Measurements from ENCODE around the gene FUT2. TPM values are rescaled to one million over a fixed set of nuclear protein-coding genes. Genes with fewer than 3 reads are reported as not detected.

The FUT2 gene
- total RNA-seq, 4 donors from 2014 or later = not detected

DNA sequence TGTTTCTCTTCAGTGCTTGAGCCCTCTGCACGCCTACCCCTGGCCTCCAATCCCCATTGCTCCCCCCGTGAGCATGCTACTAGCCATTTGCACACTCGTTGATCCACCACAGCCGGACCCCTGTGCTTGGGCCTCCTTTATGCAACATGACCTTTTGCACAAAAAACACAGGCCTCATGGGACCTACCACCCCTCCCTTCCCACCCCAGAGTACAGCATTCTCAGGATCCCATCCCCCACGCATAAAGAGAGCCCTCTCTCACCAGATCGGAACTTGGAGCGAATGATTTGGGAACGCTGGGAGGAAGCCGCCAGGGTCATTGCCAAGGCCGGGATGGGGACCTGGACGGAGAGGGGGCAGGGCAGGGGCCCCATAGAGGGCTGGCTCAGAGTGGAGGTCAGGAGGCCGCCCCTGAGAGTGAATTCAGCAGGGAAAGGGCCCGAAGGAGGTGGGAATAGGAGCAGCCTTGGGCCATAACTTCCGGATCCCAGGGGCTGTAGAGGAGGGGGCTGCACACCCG is 23.0 kb downstream of the FUT2 start:
- WGBS = 54% methylated on average over 14 of the region's 15 CpGs
- peak overlapping the region; percentile 87 to 94 (median 88) for H3K27ac ChIP-seq (replicated peaks in 1 of 4)

DNA sequence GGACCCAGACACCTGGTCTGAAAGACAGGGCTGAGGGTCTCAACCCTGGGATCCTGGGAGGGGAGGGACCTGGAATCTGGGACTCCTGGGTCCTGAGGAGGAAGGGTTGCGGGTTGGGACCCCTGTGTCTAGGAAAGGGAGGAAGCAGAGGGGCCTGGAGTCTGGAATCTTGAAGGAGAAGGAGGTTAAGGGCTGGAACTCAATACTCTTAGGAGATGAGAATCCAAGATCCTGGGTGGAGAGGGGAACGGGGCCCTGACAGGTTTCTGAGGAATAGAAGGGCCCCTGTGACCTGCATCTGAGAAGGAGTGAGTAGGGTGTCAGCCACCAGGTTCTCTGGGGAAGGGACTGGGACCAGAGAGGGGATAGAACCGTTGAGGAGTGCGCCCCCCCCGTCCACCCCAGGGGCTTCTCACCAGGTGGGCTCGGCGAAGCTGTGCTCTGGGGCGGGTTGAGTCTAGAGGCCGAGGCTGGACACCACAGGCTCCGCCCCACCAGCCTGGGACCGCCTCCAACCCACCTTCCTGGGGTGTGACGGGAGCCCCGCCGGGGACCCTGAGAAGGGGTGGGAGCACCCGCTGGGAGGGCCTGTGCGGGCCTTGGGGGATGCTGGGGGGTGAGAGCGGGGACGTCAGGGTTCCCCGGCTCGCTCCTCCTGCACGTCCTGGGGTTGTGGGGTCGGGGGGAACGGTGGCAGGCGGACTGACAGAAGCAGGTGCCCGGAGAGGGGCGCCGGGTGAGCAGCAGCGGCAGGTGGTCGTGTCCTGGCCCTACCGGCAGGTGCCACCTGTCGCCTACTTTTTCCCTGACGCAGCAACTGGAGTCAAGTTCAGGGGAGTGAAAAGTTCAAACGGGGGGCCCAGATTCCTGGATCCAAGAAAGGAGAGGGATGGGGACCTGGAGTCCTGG is 23.7 kb downstream of the FUT2 start, which contains the start of gene MAMSTR:
Gene MAMSTR (minus strand): TSS at position 463 of the 909 bp plus-strand sequence. CDS start 694 bp downstream, outside the sequence.
- H3K4me3 ChIP-seq = peak within 1 kb of the TSS; percentile 57 to 65 (median 60)
- H3K4me1 ChIP-seq = peaks cover 59 to 69% (median 67%) of the 10 kb centered on the region in 4 donors
- no peaks in the 10 kb centered on the region for H3K9me3 ChIP-seq
- no peaks in the 10 kb centered on the region for H3K27me3 ChIP-seq
- intact Hi-C loops (cut with DNase I) = no loop called here
- H3K36me3 ChIP-seq = peaks cover 0 to 31% (median 7%) of the 10 kb centered on the region in 4 donors
- DNase-seq (ENCODE audit: extremely low spot score) = no peak
- TF ChIP-seq POLR2A (IDR thresholded peaks at IDR 0.05; ENCODE audit: low read depth) (no peak), CTCF (IDR thresholded peaks at IDR 0.05) (no peak), EP300 (IDR thresholded peaks at IDR 0.05) (no peak), POLR2AphosphoS5 (IDR thresholded peaks at IDR 0.05) (peak in 1 of 2 donors; percentile 13)
- 75% methylated on average over 33 of the region's 33 CpGs for WGBS
- H3K27ac ChIP-seq (replicated peaks in 1 of 4) = peak within 1 kb of the TSS; percentile 87 to 94 (median 88)

More for the DNA sequence above, 23.0 kb downstream of the FUT2 start:
- H3K4me1 ChIP-seq = peaks cover 52 to 64% (median 63%) of the 10 kb centered on the region in 4 donors
- H3K27me3 ChIP-seq = no peaks in the 10 kb centered on the region
- H3K36me3 ChIP-seq = peaks cover 0 to 25% (median 5%) of the 10 kb centered on the region in 4 donors
- TF ChIP-seq POLR2AphosphoS5 (IDR thresholded peaks at IDR 0.05) (no peak), EP300 (IDR thresholded peaks at IDR 0.05) (no peak), POLR2A (IDR thresholded peaks at IDR 0.05; ENCODE audit: low read depth) (no peak), CTCF (IDR thresholded peaks at IDR 0.05) (no peak)
- H3K4me3 ChIP-seq = no peak overlapping the region
- H3K9me3 ChIP-seq = no peaks in the 10 kb centered on the region
- DNase-seq (ENCODE audit: extremely low spot score) = no peak
- intact Hi-C loops (cut with DNase I) = no loop called here

- Histone ChIP-seq H3K4me3 (peak overlapping the region; percentile 57 to 65 (median 60)), H3K9me3 (no peaks in the 10 kb centered on the region), H3K27me3 (no peaks in the 10 kb centered on the region), H3K4me1 (peaks cover 55 to 69% (median 66%) of the 10 kb centered on the region in 4 donors), H3K36me3 (peaks cover 0 to 31% (median 7%) of the 10 kb centered on the region in 4 donors), H3K27ac (replicated peaks in 1 of 4) (peak overlapping the region; percentile 87 to 94 (median 88))
- intact Hi-C loops (cut with DNase I) = no loop called here
- DNase-seq (ENCODE audit: extremely low spot score) = no peak
- TF ChIP-seq EP300 (IDR thresholded peaks at IDR 0.05) (no peak), POLR2AphosphoS5 (IDR thresholded peaks at IDR 0.05) (no peak), CTCF (IDR thresholded peaks at IDR 0.05) (no peak), POLR2A (IDR thresholded peaks at IDR 0.05; ENCODE audit: low read depth) (no peak)
- 18% methylated on average over 11 of the region's 12 CpGs for WGBS
Observed at GRCh38 chr19:48720251-48720612, 24.5 kb downstream of the FUT2 start.

DNA sequence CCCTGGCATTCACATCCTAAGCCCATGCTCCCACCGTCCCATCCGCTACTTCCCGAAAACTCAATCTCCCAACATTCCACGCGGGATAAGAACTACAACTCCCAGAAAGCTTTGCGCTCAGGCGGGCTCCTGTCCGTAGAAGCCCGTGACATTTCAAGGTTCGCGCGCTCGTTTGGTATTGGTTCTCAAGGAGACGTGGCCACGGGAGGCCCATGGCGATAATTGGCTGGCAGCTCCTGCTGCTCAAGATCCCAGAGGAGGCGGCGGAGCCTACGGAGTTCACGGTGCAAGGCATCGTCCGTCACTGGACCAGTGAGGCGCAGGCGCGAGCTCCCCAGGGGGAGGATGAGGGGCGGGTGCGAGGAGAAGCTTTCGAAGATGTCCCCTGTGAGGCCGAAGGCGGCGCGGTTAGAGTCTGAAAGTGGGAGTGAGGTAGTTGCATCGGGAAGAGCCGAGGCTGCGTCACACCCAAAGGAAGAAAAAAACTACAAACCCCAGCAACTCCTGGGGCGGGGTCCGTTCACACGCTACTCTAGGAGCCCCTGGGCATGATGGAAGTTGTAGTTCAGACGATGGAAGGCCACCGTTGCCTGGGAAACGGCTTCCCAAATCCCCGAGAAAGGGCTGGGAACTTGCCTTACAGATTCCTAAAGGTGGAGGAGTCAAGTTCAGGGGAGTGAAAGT is 25.0 kb downstream of the FUT2 start:
- H3K36me3 ChIP-seq = peaks cover 0 to 31% (median 7%) of the 10 kb centered on the region in 4 donors
- 10% methylated on average over 31 of the region's 42 CpGs for WGBS
- peak; percentile 58 to 83 for TF ChIP-seq POLR2AphosphoS5 (IDR thresholded peaks at IDR 0.05)
- no peak for TF ChIP-seq POLR2A (IDR thresholded peaks at IDR 0.05; ENCODE audit: low read depth)
- DNase-seq (ENCODE audit: extremely low spot score) = peak; percentile 100
- H3K4me1 ChIP-seq = peaks cover 51 to 66% (median 62%) of the 10 kb centered on the region in 4 donors
- peak overlapping the region; percentile 87 to 94 (median 88) for H3K27ac ChIP-seq (replicated peaks in 1 of 4)
- H3K27me3 ChIP-seq = no peaks in the 10 kb centered on the region
- peak overlapping the region; percentile 57 to 65 (median 60) for H3K4me3 ChIP-seq
- no peaks in the 10 kb centered on the region for H3K9me3 ChIP-seq
- intact Hi-C loops (cut with DNase I) = no loop called here

Measured in esophagus muscularis mucosa (tissue), 4 donors.